Stimulated activated naive B cell treated with anti-CD40 and anti-IgM and Interleukin-4, amounts not matched to agents 10 μg/mL and 1 μg/mL and 100 μg/mL, for 72 hours (primary cell): ENCODE results near the gene TTC3.
"Not testable (repeated sequence)": the region's sequence is repeated elsewhere in the genome, so short reads cannot be mapped to it uniquely, and the experiment has no call there.

ENCODE experiments used
- ATAC-seq, 2 donors: fragments of 150-1000 bp; cut with Tn5 transposase; replicated peaks; 2 replicates each; pipeline ENCODE4 v1.10.0; 2021; ENCODE audit warnings: moderate library complexity in 1 of 2
- DNase-seq: peaks from one replicate; pipeline ENCODE4 v3.0.0; 2021
- H3K27ac Mint-ChIP-seq: one replicate; pipeline ENCODE4 v1.8.0; 2022; ENCODE audit warnings: mild to moderate bottlenecking, mixed read lengths
- H3K27me3 Mint-ChIP-seq, 2 donors: one replicate each; pipeline ENCODE4 v1.8.0; 2022; ENCODE audit warnings: mixed read lengths in 2 of 2
- H3K36me3 Mint-ChIP-seq, 2 donors: one replicate each; pipeline ENCODE4 v1.8.0; 2022; ENCODE audit warnings: mixed read lengths in 2 of 2, mild to moderate bottlenecking in 1 of 2
- H3K4me1 Mint-ChIP-seq, 2 donors: one replicate each; pipeline ENCODE4 v1.8.0; 2022; ENCODE audit warnings: mixed read lengths in 2 of 2, mild to moderate bottlenecking in 1 of 2
- H3K4me3 Mint-ChIP-seq, 2 donors: one replicate each; pipeline ENCODE4 v1.8.0; 2022; ENCODE audit warnings: mild to moderate bottlenecking in 2 of 2, mixed read lengths in 2 of 2, moderate library complexity in 1 of 2
- H3K9me3 Mint-ChIP-seq, 2 donors: one replicate each; pipeline ENCODE4 v1.8.0; 2022; ENCODE audit warnings: mixed read lengths in 2 of 2, mild to moderate bottlenecking in 1 of 2

TTC3 gene

DNA sequence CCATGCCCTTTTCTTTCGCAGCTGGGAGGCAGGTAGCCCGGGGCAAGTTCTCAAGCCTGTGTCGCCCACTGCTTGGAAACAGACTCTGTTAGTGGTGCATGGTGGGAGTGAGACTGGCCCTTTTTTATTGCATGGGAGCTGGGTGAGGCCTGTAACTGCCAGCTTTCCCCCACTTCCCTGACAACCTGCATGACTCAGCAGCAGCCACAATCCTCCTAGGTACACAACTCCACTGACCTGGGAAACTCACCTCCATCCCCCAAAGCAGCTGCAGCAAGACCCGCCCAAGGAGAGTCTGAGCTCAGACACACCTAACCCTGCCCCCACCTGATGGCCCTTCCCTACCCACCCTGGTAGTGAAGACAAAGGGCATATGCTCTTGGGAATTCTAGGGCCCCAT is 26.0 kb upstream of the TTC3 start:
- Mint-ChIP-seq H3K27me3 (peaks cover 13 to 22% of the 10 kb centered on the region in 2 donors), H3K4me3 (no peak overlapping the region), H3K27ac (no peak overlapping the region), H3K9me3 (no peaks in the 10 kb centered on the region), H3K4me1 (peaks cover 8 to 12% of the 10 kb centered on the region in 2 donors), H3K36me3 (no peaks in the 10 kb centered on the region)
- ATAC-seq = no peak
- DNase-seq = no peak

DNA sequence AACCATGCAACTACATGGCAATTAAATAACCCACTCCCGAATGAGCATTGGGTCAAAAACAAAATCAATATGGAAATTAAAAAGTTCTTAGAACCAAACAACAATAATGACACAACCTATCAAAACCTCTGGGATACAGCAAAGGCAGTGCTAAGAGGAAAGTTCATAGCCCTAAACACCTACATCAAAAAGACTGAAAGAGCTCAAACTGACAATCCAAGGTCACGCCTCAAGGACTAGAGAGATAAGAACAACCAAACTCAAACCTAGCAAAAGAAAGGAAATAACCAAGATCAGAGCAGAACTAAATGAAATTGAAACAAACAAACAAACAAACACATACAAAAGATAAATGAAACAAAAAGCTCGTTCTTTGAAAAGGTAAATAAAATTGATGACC is 23.3 kb upstream of the TTC3 start:
- ATAC-seq, H3K36me3 Mint-ChIP-seq, H3K4me3 Mint-ChIP-seq, H3K27ac Mint-ChIP-seq, DNase-seq, H3K4me1 Mint-ChIP-seq, H3K9me3 Mint-ChIP-seq: not testable (repeated sequence)
- H3K27me3 Mint-ChIP-seq = peaks cover 8 to 22% of the 10 kb centered on the region in 2 donors

DNA sequence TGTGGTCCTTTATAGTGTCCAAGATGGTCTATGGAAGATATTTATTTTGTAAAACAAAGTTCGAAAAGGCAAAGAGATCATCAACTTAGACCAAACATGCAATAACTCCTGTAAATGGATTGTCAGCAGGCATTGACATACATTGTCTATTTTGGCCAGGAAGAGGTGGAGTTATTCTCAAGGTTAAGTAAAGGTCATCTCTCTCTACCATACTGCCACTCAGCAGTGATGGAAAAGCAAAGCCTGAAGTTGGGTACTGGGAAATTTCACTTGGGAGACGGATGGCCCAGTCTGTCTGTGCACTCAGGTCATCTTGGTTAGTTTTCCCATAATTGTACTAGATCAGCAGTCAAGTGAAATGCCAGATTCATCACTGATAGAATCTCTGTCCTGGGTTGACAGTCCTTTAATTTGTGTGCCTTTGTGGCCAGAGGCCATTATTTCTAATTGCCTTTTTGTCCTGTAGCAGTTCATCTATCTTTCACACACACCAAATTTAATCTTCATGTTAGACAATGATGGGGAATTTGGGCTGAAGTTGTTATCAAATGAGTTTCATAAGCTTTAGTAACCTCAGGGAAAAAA is 17.7 kb upstream of the TTC3 start:
- no peak for ATAC-seq
- Mint-ChIP-seq H3K27me3 (no peaks in the 10 kb centered on the region), H3K27ac (no peak overlapping the region), H3K36me3 (peaks cover 0 to 4% of the 10 kb centered on the region in 2 donors), H3K4me3 (no peak overlapping the region), H3K4me1 (peaks cover 0 to 3% of the 10 kb centered on the region in 2 donors), H3K9me3 (peaks cover 5% of the 10 kb centered on the region in 2 donors)
- DNase-seq = no peak

DNA sequence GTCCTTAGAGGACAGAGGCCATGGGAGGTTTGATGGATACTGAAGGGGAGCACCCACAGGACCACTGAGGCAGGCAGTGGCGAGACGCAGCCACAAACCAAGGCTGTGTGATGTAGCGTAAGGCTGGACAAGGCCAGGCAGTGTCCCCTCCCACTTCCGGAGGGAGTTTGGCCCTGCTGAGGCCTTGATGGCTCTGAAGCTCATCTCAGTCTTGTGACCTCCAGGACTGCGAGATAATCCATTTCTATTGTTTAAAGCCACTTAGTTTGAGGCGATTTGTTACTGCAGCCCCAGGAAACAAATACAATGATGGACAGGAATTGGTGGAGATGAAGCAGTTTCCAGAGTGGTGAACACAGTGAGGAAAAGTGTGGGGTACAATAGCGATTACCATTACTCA is 15.4 kb upstream of the TTC3 start:
- DNase-seq = no peak
- Mint-ChIP-seq H3K27ac (no peak overlapping the region), H3K9me3 (peaks cover 5% of the 10 kb centered on the region in 2 donors), H3K4me1 (peaks cover 0 to 3% of the 10 kb centered on the region in 2 donors), H3K4me3 (no peak overlapping the region), H3K27me3 (no peaks in the 10 kb centered on the region), H3K36me3 (peaks cover 0 to 4% of the 10 kb centered on the region in 2 donors)
- ATAC-seq = no peak

DNA sequence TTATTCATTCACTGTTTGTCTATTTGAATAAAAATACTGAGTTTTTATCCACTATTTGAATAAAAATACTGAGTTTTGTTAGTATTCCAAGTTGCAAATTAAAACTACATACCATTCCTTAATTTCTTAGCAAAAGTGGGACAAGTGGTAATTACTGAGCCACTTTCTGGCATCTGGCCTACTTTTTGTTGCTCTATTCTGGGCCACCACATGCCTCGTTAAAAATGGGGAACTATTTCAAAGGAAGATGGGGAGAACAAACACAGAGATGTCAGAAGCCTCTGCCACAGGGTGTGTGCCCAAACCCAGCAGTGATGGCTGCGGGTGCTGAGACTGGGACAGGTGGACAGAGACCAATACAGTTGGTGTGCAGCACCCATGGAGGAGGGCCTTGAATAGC is 14.8 kb upstream of the TTC3 start:
- peaks cover 0 to 3% of the 10 kb centered on the region in 2 donors for H3K4me1 Mint-ChIP-seq
- DNase-seq (no peak), ATAC-seq (no peak)
- H3K27ac Mint-ChIP-seq = no peak overlapping the region
- no peaks in the 10 kb centered on the region for H3K27me3 Mint-ChIP-seq
- H3K4me3 Mint-ChIP-seq = no peak overlapping the region
- peaks cover 5% of the 10 kb centered on the region in 2 donors for H3K9me3 Mint-ChIP-seq
- peaks cover 0 to 4% of the 10 kb centered on the region in 2 donors for H3K36me3 Mint-ChIP-seq

DNA sequence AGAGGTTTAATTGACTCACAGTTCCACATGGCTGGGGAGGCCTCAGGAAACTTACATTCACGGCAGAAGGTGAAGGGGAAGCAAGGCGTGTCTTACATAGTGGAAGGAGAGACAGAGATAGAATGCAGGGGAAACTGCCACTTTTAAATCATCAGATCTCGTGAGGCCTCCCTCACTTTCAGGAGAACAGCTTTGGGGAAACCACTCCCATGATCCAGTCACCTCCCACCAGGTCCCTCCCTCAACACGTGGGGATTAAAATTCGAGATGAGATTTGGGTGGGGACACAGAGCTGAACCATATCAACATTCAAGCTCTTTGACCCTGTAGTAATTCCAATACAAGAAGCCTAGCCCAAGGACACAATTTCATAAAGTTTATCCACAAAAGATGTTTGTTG is 13.9 kb upstream of the TTC3 start:
- no peak for ATAC-seq
- DNase-seq = no peak
- Mint-ChIP-seq H3K27me3 (no peaks in the 10 kb centered on the region), H3K9me3 (peaks cover 5% of the 10 kb centered on the region in 2 donors), H3K36me3 (peaks cover 0 to 4% of the 10 kb centered on the region in 2 donors), H3K27ac (no peak overlapping the region), H3K4me1 (peaks cover 0 to 3% of the 10 kb centered on the region in 2 donors), H3K4me3 (no peak overlapping the region)

DNA sequence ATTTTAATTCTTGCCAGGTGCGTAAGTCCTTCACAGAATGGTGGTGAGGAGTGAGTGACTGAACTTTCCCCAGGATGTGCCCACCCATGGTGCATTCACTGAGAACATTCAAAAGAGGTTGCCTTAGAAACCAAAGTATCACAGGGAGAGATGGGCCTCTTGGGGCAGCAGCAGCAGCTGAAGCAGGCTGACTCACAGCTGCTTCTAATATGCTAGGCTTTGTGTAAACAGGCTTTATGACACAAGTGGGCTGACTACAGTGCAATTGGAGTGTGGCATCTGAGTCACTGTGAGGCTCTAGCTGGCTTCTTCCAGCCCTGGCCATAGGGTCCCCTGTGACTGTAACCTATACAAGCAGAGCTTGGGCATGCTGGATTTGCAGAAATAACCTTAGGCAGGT is 12.8 kb upstream of the TTC3 start:
- peaks cover 5 to 10% of the 10 kb centered on the region in 2 donors for H3K36me3 Mint-ChIP-seq
- no peak overlapping the region for H3K27ac Mint-ChIP-seq
- H3K4me1 Mint-ChIP-seq = peaks cover 0 to 6% of the 10 kb centered on the region in 2 donors
- H3K9me3 Mint-ChIP-seq = peaks cover 5% of the 10 kb centered on the region in 2 donors
- no peak overlapping the region for H3K4me3 Mint-ChIP-seq
- ATAC-seq = peak in 1 of 2 donors; percentile 53
- H3K27me3 Mint-ChIP-seq = no peaks in the 10 kb centered on the region
- no peak for DNase-seq

DNA sequence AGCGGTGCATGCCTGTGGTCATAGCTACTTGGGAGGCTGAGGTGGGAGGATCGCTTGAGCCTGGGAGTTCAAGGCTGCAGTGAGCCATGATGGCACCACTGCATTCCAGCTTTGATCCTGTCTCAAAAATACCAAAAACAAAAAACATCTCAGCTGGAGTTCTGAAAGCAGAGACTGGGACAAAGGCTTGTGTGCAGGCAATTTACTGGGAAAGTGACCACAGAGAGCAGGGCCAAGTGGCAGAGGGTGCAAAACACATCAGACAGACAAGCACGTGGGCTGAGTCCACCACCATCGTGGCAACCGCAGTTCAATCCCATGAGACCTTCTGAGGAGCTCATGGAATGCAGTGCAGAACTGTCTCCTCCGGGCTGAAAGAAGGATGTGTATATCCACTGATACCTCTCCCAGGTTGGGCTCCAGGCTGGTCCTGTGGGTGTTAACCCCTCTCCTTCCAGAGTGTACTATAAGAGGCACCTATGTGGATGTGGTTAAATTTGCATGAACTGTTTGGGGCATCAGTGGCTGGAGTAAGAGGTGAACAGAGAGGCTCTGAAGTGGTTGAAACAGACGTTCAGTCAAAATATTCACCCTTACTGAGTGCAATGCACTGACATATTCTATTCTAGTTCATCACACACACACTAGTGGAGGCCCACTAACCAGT is 11.0 kb upstream of the TTC3 start:
- Mint-ChIP-seq H3K9me3 (peaks cover 2 to 5% of the 10 kb centered on the region in 2 donors), H3K4me1 (peaks cover 0 to 6% of the 10 kb centered on the region in 2 donors), H3K27me3 (no peaks in the 10 kb centered on the region), H3K4me3 (no peak overlapping the region), H3K27ac (no peak overlapping the region), H3K36me3 (peaks cover 5 to 10% of the 10 kb centered on the region in 2 donors)
- ATAC-seq (no peak), DNase-seq (no peak)

DNA sequence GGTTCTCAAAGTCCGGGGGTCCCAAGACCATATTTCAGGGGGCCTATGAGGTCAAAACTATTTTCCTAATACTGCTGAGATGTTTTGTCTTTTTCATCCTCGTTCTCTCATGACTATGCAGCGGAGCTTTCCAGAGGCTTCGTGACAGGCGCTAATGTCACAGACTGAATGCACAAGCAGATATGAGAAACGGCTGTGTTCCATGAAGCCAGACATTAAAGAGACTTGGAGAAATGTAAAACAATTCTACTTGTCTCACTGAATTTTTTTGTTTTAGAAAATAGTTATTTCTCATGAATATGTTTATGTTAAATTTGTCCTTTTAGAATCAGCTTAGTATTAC is 10.5 kb upstream of the TTC3 start:
- Mint-ChIP-seq H3K4me3 (no peak overlapping the region), H3K36me3 (peaks cover 5 to 12% of the 10 kb centered on the region in 2 donors), H3K4me1 (peaks cover 0 to 6% of the 10 kb centered on the region in 2 donors), H3K9me3 (peaks cover 0 to 5% of the 10 kb centered on the region in 2 donors), H3K27ac (no peak overlapping the region), H3K27me3 (no peaks in the 10 kb centered on the region)
- DNase-seq = no peak
- ATAC-seq = no peak

DNA sequence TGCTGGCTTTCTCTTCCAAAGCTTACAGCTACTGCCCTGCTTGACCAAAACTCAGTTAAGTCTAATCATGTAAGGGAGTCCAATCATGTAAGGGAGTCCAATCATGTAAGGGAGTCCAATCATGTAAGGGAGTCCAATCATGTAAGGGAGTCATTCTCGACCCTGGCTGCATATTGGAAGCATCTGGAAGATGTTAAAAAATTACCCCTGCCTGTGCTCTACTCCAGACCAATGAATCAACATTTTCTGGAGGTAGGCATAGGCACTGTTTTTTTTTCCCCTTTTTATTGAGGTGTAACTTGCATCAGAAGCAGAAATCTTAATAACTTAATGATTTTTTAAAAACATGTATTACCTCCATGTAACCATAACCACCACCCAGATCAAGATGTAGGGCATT is 9.6 kb upstream of the TTC3 start:
- Mint-ChIP-seq H3K9me3 (peaks cover 0 to 5% of the 10 kb centered on the region in 2 donors), H3K4me1 (peaks cover 0 to 6% of the 10 kb centered on the region in 2 donors), H3K36me3 (peaks cover 9 to 19% of the 10 kb centered on the region in 2 donors), H3K27me3 (no peaks in the 10 kb centered on the region), H3K4me3 (no peak overlapping the region), H3K27ac (no peak overlapping the region)
- ATAC-seq (no peak), DNase-seq (no peak)

DNA sequence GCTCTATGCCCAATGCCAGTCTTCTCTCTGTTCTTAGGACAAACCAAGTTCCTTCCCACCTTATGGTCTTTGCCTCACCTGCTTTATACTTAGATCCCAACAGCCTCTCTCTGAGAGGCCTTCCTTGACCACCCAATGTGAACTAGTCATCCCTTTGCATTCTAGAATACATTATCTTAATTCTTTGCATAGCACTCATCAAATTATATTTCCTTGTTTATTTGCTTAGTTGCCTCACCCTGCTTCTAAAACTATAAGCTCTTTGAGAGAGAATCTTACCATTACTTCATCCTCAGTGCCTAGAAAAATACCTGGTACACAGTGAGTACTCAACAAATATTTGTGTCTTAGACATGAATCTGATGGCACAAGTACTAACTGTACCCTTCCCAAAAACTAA is 8.2 kb upstream of the TTC3 start:
- peaks cover 16 to 24% of the 10 kb centered on the region in 2 donors for H3K36me3 Mint-ChIP-seq
- ATAC-seq (no peak), DNase-seq (no peak)
- peaks cover 2 to 4% of the 10 kb centered on the region in 2 donors for H3K4me1 Mint-ChIP-seq
- no peaks in the 10 kb centered on the region for H3K9me3 Mint-ChIP-seq
- H3K27ac Mint-ChIP-seq = no peak overlapping the region
- H3K27me3 Mint-ChIP-seq = no peaks in the 10 kb centered on the region
- no peak overlapping the region for H3K4me3 Mint-ChIP-seq

DNA sequence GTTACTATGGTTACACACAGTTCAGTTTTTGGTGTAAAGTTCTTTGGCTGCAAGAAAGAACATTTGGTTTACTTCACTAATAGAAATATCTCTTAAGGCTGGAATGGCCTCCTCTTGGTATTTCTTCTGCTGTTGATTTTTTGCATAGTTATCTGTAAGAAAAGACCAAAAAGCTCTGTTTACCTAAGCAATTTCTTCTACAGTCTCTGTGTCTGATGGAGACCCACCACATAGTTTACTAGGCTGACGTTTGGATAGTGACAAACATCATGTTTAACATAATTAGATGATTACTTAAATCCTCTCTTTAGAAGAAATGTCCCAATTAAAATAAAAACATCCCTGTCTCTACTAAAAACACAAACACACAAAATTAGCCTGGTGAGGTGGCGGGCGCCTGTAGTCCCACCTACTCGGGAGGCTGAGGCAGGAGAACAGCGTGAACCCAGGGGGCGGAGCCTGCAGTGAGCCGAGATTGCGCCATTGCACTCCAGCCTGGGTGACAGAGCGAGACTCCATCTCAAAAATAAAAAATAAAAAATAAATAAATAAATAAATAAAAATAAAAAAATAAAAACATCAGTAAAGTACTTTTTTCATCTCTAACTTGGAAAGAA is 7.4 kb upstream of the TTC3 start:
- ATAC-seq (no peak), DNase-seq (no peak)
- Mint-ChIP-seq H3K27ac (no peak overlapping the region), H3K4me3 (no peak overlapping the region), H3K4me1 (peaks cover 8 to 10% of the 10 kb centered on the region in 2 donors), H3K9me3 (no peaks in the 10 kb centered on the region), H3K36me3 (peaks cover 16 to 27% of the 10 kb centered on the region in 2 donors), H3K27me3 (no peaks in the 10 kb centered on the region)

DNA sequence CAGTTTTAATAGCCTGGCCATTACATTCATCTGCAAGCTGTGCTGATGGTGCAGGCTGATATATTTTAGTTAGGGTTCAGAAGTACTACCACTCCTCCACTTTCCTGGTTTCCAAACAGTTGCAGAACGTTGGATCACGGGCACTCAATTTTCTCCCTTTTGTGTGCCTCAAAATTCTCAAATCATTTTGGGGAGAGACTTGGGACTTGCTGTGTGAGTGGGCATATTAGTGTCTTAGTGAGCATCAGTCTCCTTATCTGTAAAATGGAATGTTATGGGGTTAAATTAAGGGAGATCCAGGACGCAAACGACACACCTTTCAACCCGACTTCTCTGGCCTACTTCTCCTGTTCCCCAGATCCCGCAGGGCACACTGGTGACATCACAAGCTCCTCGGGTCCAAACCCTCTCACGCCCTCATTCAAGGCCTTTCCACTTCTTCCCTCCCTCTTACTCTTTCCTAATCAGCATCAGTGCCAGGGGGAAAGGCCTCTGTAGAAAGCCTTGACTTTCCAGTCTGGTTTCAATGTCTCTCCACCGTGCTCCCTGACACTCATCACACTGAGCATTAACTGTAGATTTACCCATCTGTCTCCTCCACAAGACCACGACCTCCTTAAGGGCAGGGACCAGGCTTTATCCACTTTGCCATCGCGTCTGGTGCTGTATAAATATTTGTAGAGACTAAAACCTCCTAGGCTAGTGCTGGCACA is 1.3 kb upstream of the TTC3 start:
- DNase-seq = no peak
- H3K9me3 Mint-ChIP-seq = no peaks in the 10 kb centered on the region
- H3K36me3 Mint-ChIP-seq = peaks cover 22 to 35% of the 10 kb centered on the region in 2 donors

DNA sequence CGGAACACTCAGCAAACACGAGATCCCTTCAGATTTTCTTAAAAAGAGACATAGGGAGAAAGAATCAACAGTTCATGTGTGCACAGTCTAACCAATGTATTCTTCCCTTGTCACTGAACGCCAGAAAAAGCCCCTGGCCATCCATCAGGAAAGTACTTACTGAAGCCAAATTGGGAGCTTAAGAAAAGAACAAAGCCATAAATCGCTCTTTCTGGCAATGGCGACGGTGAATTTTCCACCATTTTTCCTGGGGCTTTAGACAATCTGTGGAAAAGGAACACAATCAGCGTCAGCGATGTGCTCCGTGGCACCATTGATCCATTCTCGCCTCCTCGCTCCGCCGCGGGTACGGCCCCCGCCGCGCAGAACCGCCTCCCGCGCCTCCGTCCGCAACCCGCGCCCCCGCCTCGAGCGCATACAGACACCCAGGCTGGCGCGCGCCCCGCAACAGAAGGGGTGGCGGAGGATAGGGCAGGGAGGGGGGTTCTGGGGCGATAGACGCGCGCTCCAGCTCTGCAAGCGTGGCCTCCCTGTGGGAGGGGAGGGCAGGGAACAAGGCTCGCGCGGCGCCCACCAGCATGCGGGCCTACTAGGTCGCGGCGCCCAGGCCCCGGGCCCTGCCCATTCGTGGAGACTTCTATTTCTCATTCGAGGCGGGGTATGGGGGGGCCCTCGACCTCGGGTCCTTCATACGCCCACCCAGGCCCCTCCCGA is 623 bp upstream of the TTC3 start:
- H3K4me1 Mint-ChIP-seq = peaks cover 15 to 31% of the 10 kb centered on the region in 2 donors
- H3K9me3 Mint-ChIP-seq = no peaks in the 10 kb centered on the region
- ATAC-seq (peak; percentile 63 to 67), DNase-seq (no peak)
- peaks cover 22 to 35% of the 10 kb centered on the region in 2 donors for H3K36me3 Mint-ChIP-seq
- H3K4me3 Mint-ChIP-seq = peak overlapping the region; percentile 83 to 91
- H3K27me3 Mint-ChIP-seq = no peaks in the 10 kb centered on the region
- peak overlapping the region; percentile 98 for H3K27ac Mint-ChIP-seq

More for the DNA sequence above, 1.3 kb upstream of the TTC3 start:
- H3K4me1 Mint-ChIP-seq = peaks cover 15 to 30% of the 10 kb centered on the region in 2 donors
- peak overlapping the region; percentile 83 to 91 for H3K4me3 Mint-ChIP-seq
- no peaks in the 10 kb centered on the region for H3K27me3 Mint-ChIP-seq
- peak overlapping the region; percentile 98 for H3K27ac Mint-ChIP-seq
- no peak for ATAC-seq
